Heart left ventricle (tissue), 16 donors: ENCODE data around the gene SOX21. TPM values are rescaled to one million over a fixed set of nuclear protein-coding genes. Genes with fewer than 3 reads are reported as not detected.

Source experiments
- ATAC-seq, 4 donors: fragments of 200-7000 bp; cut with Tn5 transposase; one replicate each; pipeline ENCODE4 v1.9.1; 2020 to 2022; ENCODE audit warnings: moderate library complexity in 4 of 4, mild to moderate bottlenecking in 3 of 4, moderate number of reproducible peaks in 1 of 4
- DNase-seq, 5 donors: peaks; one replicate each; pipeline ENCODE4 v3.0.0-alpha.2; 2020
- H3K27ac ChIP-seq, 12 donors: fragments of 200-600 bp; sonication (generic) in 4 of 12; one replicate each; pipeline versions ENCODE4 v1.5.0 to v1.8.0; 2016 to 2022; ENCODE audit warnings: mild to moderate bottlenecking in 2 of 12
- H3K27me3 ChIP-seq, 9 donors: fragments of 200-600 bp; sonication (generic) in 2 of 9; one replicate each; pipeline versions ENCODE4 v1.5.1 to v1.8.0; 2016 to 2022; ENCODE audit warnings: mild to moderate bottlenecking in 3 of 9
- H3K36me3 ChIP-seq, 9 donors: fragments of 200-600 bp; sonication (generic) in 2 of 9; one replicate each; pipeline versions ENCODE4 v1.5.0 to v1.8.0; 2018 to 2022; ENCODE audit warnings: mild to moderate bottlenecking in 2 of 9
- H3K4me1 ChIP-seq, 12 donors: fragments of 200-600 bp; sonication (generic) in 4 of 12; one replicate each; pipeline versions ENCODE4 v1.5.0 to v1.8.0; 2016 to 2022; ENCODE audit warnings: mild to moderate bottlenecking in 3 of 12
- H3K4me3 ChIP-seq, 12 donors: fragments of 200-600 bp; sonication (generic) in 4 of 12; one replicate each; pipeline versions ENCODE4 v1.5.0 to v1.8.0; 2017 to 2022; ENCODE audit warnings: mild to moderate bottlenecking in 9 of 12, moderate library complexity in 4 of 12
- H3K9me3 ChIP-seq, 12 donors: fragments of 200-600 bp; sonication (generic) in 4 of 12; one replicate each; pipeline versions ENCODE4 v1.5.0 to v1.8.0; 2016 to 2022; ENCODE audit warnings: mild to moderate bottlenecking in 1 of 12
- CTCF ChIP-seq, 12 donors: fragments of 200-600 bp; sonication (generic) in 4 of 12; IDR thresholded peaks; one replicate each; pipeline versions ENCODE4 v1.5.0 to v1.8.0; 2018 to 2022; ENCODE audit warnings: antibody characterized with exemption in 12 of 12, mild to moderate bottlenecking in 5 of 12
- POLR2A ChIP-seq, 2 donors: fragments of 450-650 bp; IDR thresholded peaks; one replicate each; pipeline ENCODE4 v1.6.1; 2017; ENCODE audit warnings: antibody characterized with exemption in 2 of 2, mild to moderate bottlenecking in 2 of 2, moderate library complexity in 2 of 2
- WGBS, 4 donors: extraction: QIAGEN DNeasy Blood & Tissue Kit in 2 of 4; methylation state at CpG; one replicate each; pipeline versions ENCODE4 v1.1.5 to v1.1.7; 2013 to 2018; 5-methylcytosine and 5-hydroxymethylcytosine counted together
- intact Hi-C, 10 donors: fragments of 100-400 bp; cut with DNase I; formaldehyde crosslinking; loops; one replicate each; pipeline versions ENCODE4 v1.11.1 to v1.14.2; 2022
- polyA plus RNA-seq, 2 donors: library from polyadenylated mRNA; stranded (reverse); fragments of 200-250 nt; gene quantifications; one replicate each; pipeline ENCODE4 v1.2.3, GENCODE V29; 2013
- total RNA-seq, 9 donors: library from RNA; depleted of rRNA in 2 of 9; stranded (reverse); fragments of >200 nt in 2 of 9; fragmentation: NEBNext Ultra II Directional in 3 of 9; extraction: Animal tissue kit (Norgen Biotek cat#: 25700) in 3 of 9; gene quantifications; one replicate each; pipeline versions ENCODE4 v1.1.0 to v1.2.4, GENCODE V29; 2016 to 2023
- donor health status: ischemic (EF 13 %, LVEDD 7.1; RV severe dilation, severe dysfunction).
- donor health status: healthy with polysubstance abuse.
- donor health status: DM: no; HTN: yes; CAD: no.
- donor health status: DM: no; HTN: no; CAD: no.
- donor health status: ischemic (EF 25% LVEDD 6.9; RV normal size, moderate dysfunction).
- donor health status: ischemic (EF 25% LVEDD 5.7; RV mildly dilated, moderate dysfunction).
- donor health status: healthy.
- donor health status: DM: yes; HTN: yes; CAD: no.
- donor health status: ischemic (EF 35%, LVEDD 5.7; RV mildly dilated, moderate dysfunction).
- donor health status: nonischemic (EF 11% LVEDD 7.7; RV severe dilation, severe dysfunction).
- donor health status: DM: yes; HTN: yes; CAD: no.
- donor health status: PGD.
- donor health status: ischemic (EF 29% LVEDD 5.4; RV normal size, mild dysfunction).
- donor health status: nonischemic (EF 23%, LVEDD 6.1; RV moderate dilation, normal function).

Gene SOX21
- total and polyA plus RNA-seq, 11 donors = not detected

- TF ChIP-seq CTCF (IDR thresholded peaks at IDR 0.05) (no peak), POLR2A (IDR thresholded peaks at IDR 0.05) (no peak)
- ATAC-seq (no peak), DNase-seq (no peak)
- intact Hi-C loops = no loop called here
- Histone ChIP-seq H3K27me3 (no peaks in the 10 kb centered on the region), H3K27ac (no peak overlapping the region), H3K4me1 (no peaks in the 10 kb centered on the region), H3K36me3 (no peaks in the 10 kb centered on the region), H3K4me3 (no peak overlapping the region), H3K9me3 (peaks cover 0 to 7% (median 0%) of the 10 kb centered on the region in 12 donors)
- WGBS, 4 donors = 62 to 74% (median 71%) methylated on average over 5 of the region's 5 CpGs
Observed at GRCh38 chr13:94758436-94758960, 46.2 kb upstream of the SOX21 start.

- H3K4me1 ChIP-seq = no peaks in the 10 kb centered on the region
- ATAC-seq = no peak
- H3K9me3 ChIP-seq = no peaks in the 10 kb centered on the region
- 49 to 63% (median 61%) methylated on average over 1 of the region's 1 CpG for WGBS, 4 donors
- no peaks in the 10 kb centered on the region for H3K36me3 ChIP-seq
- H3K4me3 ChIP-seq = no peak overlapping the region
- intact Hi-C loops = no loop called here
- no peak for DNase-seq
- H3K27me3 ChIP-seq = no peaks in the 10 kb centered on the region
- H3K27ac ChIP-seq = no peak overlapping the region
- no peak for TF ChIP-seq CTCF (IDR thresholded peaks at IDR 0.05)
- no peak for TF ChIP-seq POLR2A (IDR thresholded peaks at IDR 0.05)
Observed at GRCh38 chr13:94753327-94753726, 41.0 kb upstream of the SOX21 start.

- Histone ChIP-seq H3K9me3 (no peaks in the 10 kb centered on the region), H3K27ac (no peak overlapping the region), H3K27me3 (no peaks in the 10 kb centered on the region), H3K4me1 (no peaks in the 10 kb centered on the region), H3K4me3 (no peak overlapping the region), H3K36me3 (no peaks in the 10 kb centered on the region)
- no peak for ATAC-seq
- no peak for DNase-seq
- intact Hi-C loops = no loop called here
- TF ChIP-seq CTCF (IDR thresholded peaks at IDR 0.05) (no peak), POLR2A (IDR thresholded peaks at IDR 0.05) (no peak)
- WGBS, 4 donors = 86 to 90% (median 89%) methylated on average over 1 of the region's 1 CpG
Observed at GRCh38 chr13:94749162-94749561, 36.8 kb upstream of the SOX21 start.

- ATAC-seq (no peak), DNase-seq (no peak)
- Histone ChIP-seq H3K27ac (no peak overlapping the region), H3K27me3 (peaks cover 0 to 14% (median 0%) of the 10 kb centered on the region in 9 donors), H3K9me3 (no peaks in the 10 kb centered on the region), H3K4me3 (no peak overlapping the region), H3K36me3 (no peaks in the 10 kb centered on the region), H3K4me1 (no peaks in the 10 kb centered on the region)
- intact Hi-C loops = no loop called here
- TF ChIP-seq POLR2A (IDR thresholded peaks at IDR 0.05) (no peak), CTCF (IDR thresholded peaks at IDR 0.05) (no peak)
- WGBS, 4 donors = 81 to 88% (median 85%) methylated on average over 4 of the region's 4 CpGs
Observed at GRCh38 chr13:94739235-94739634, 26.9 kb upstream of the SOX21 start.
